Amygdala (tissue), 56 donors: Measurements from ENCODE around the gene MUC5B.

Experiments
- DNase-seq, 56 donors: peaks; one replicate each; lab custom pipeline; 2025; lab: John Stamatoyannopoulos, UW

Gene MUC5B

GRCh38 chr11:1230456-1231395 lies 7.9 kb downstream of the MUC5B start:
- no peak for DNase-seq

- no peak for DNase-seq
Observed at GRCh38 chr11:1231396-1232020, 8.6 kb downstream of the MUC5B start.

- DNase-seq = no peak
Observed at GRCh38 chr11:1232021-1232882, 9.4 kb downstream of the MUC5B start.

GRCh38 chr11:1232883-1233321 lies 10.0 kb downstream of the MUC5B start:
- no peak for DNase-seq

GRCh38 chr11:1233351-1234053 lies 10.6 kb downstream of the MUC5B start:
- no peak for DNase-seq

- no peak for DNase-seq
Observed at GRCh38 chr11:1234054-1234720, 11.3 kb downstream of the MUC5B start.

GRCh38 chr11:1234771-1235305 lies 12.0 kb downstream of the MUC5B start:
- no peak for DNase-seq

GRCh38 chr11:1235306-1235900 lies 12.5 kb downstream of the MUC5B start:
- no peak for DNase-seq

- DNase-seq = no peak
Observed at GRCh38 chr11:1235901-1236315, 13.0 kb downstream of the MUC5B start.

- no peak for DNase-seq
Observed at GRCh38 chr11:1236316-1237127, 13.7 kb downstream of the MUC5B start.

- no peak for DNase-seq
Observed at GRCh38 chr11:1237128-1237580, 14.3 kb downstream of the MUC5B start.

GRCh38 chr11:1237851-1238250 lies 15.0 kb downstream of the MUC5B start:
- DNase-seq = no peak

- no peak for DNase-seq
Observed at GRCh38 chr11:1238767-1239595, 16.1 kb downstream of the MUC5B start.

- DNase-seq = no peak
Observed at GRCh38 chr11:1239596-1240205, 16.8 kb downstream of the MUC5B start.

- no peak for DNase-seq
Observed at GRCh38 chr11:1240771-1241170, 17.9 kb downstream of the MUC5B start.

GRCh38 chr11:1241706-1242105 lies 18.8 kb downstream of the MUC5B start:
- no peak for DNase-seq

- no peak for DNase-seq
Observed at GRCh38 chr11:1242289-1242688, 19.4 kb downstream of the MUC5B start.
